GM21737 (cell line): ENCODE measurements around the gene MAST1.
"Not testable (repeated sequence)": the region's sequence is repeated elsewhere in the genome, so short reads cannot be mapped to it uniquely, and the experiment has no call there.

Experiments
- ATAC-seq: cut with Tn5 transposase; IDR thresholded peaks from one replicate; pipeline ENCODE4 v1.9.1; 2021; ENCODE audit warnings: mild to moderate bottlenecking, moderate library complexity; ENCODE audit not compliant: unreplicated experiment

MAST1 gene

DNA sequence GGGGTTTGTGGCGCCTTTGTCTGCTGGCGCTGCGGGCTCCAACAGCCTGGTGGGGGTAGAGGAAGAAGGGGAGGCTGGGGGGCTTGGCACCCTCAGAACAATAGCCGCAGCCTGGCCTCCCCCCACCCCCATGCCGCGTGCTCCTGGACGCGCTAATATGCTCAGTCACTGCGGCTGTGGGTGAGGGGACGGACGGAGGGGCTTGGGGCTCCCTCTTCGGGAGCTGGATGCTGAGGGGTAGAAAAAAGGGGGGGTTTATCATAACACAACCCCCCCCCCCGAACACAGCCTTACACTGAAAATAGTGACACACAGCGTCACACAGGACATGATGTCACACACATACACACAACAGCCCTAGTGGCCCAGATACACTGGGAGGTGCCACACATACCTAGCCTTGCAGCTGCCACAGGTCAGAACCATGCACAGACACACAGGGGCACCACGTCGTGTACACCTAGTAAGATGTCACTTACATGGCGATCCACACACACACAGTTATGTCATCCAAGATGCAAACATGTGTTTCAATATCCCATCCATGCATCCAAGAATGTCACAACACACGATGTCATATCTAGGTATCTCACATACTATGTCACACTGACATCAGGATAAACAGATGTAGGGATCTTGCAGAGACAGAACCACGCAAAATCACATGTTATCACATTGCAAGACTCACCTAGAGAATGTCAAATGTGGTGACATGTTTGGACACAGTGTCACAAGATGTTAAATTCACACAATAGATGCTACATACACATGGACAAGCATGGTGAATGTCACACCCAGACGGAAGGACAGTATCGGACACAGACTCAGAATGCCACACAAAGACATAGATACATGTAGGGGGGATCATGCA, 806 bp downstream of the MAST1 start:
- ATAC-seq: no peak

DNA sequence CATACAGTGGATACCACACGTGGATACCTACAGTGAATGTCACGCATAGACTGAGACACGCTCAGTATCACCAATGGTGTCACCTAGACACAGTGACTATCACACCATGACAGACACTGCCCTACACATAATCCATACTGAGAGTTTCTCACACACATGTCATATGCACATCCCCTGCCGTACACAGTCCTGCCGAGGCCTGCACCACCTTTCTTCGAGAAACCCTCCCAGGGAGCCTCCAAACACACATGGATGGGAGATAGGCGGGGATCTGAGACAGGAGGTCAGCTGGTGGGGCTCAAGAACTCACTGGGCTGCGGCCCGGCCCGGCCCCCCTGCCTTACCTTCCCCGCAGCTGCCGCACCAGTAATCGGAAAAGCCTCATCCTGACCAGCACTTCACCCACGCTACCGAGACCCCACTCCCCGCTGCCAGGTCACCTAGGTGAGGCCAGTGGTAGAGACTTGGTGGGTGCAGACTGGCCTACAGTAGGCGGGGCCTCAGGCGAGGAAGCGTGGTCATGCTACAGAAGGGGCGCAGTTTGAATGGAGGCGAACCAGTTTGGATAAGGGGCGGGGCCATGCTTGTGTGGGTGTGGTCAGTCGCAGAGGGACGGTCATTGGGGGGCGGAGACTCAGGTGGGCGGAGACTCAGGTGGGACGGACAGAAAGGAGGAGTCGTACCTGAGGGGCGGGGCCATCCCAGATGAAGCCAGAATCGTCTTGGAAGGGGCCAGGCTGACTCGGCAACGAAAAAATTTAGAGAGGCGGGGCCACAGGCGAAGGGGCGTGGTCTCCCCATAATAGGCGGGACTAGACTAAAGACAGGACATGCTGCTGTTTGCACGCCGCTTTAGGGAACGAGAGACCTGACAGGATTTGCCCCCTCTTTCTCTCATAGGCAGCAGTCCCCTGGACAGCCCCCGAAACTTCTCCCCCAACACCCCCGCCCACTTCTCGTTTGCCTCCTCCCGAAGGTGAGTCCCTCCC, 2.1 kb downstream of the MAST1 start:
- ATAC-seq: no peak

DNA sequence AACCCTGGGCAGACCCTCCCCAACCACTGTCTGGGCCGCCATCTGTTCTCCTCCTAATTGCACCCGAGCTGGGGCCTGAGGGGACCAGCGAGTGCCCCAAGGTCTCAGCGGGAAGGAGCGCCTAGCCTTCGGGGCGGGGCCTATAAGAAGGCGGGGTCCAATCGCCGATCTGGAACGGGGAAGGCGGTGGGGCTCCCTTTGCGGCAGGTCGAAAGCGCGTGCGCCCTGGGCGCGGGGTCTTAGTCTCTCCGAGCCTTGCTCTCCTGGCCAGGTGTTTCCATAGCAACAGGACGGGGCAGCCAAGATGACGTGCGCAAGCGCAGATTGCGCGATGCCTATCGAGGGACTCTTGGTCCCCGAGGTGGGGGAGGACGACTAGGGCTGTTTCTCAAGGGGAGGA, 2.8 kb downstream of the MAST1 start:
- no peak for ATAC-seq

DNA sequence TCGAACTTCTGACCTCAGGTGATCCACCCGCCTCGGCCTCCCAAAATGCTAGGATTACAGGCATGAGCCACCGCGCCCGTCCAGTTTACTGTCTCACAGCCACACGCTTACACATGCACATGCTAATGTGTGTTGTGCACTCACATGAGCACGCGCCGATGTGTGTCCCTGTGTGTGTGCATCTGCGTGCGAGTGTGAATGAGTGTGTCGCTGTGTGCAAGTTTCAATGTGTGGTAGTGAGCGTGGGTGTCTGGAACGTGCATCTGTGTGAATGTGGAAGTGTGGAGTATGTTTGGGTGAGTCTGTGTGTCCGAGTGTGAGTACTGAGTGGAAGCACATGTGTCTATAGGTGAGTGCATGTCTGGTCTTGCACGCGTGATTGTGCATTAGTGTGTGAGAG, 4.2 kb downstream of the MAST1 start:
- ATAC-seq: no peak

DNA sequence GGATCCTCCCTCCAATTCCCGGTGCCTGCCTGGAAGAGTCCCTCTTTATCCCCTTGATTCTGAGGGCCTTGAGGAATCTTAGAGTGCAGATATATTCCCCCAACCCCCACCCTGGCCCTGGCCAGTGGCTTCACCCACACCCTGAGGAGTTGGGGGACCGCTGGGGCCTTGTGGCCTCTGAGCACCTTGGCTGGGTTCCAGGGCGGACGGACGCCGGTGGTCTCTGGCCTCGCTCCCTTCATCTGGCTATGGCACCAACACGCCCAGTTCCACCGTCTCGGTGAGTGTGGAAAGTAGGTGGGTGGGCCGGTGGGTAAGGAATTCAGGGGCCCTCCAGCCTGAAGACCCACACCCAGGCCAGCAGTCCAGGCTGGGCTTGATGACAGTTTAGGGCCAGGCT, 5.0 kb downstream of the MAST1 start:
- ATAC-seq: no peak

DNA sequence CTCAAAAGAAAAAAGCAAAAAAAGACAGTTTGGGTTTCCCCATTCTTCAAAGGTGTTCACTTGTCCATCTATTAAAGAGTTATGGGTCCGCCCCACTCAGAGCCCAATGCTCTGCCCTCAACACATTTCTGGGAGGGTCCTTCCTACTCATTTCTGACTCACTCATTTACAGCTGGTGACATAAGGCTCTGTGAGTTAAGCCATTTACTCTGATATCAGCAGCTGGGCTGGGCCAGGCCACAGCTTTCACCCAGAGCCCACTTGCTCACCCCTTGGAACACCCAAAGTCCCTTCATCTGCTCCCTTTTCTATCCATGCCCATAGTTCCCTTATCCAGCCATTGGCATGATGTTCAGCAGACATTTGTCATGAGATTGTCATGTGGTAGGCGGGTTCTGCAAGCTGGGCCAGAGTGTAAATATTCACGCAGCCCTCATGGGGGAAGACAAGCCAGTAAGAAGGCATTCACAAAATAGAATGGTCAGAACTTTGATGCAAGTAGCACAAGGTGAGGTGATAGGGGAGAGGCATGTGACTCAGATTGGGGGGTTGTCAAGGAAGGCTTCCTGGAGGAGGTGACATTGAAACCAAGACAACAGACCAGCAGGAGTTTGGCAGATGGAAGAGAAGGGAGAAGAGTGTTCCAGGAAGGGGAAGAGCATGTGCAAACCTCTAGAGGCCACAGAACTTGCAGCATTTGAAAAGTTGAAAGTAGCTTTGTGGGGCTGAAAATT, 5.9 kb downstream of the MAST1 start:
- no peak for ATAC-seq

DNA sequence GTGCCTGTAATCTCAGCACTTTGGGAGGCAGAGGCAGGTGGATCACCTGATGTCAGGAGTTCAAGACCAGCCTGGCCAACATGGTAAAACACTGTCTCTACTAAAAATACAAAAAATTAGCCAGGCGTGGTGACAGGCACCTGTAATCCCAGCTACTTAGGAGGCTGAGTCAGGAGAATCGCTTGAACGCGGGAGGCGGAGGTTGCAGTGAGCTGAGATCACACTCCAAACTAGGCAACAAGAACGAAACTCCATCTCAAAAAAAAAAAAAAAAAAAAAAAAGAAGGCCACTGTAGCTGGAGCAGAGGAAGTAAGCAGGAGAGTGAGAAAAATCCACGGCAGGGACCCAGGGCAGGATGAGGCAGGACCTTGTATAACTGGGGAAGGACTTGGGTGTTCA, 8.3 kb downstream of the MAST1 start:
- ATAC-seq: not testable (repeated sequence)

DNA sequence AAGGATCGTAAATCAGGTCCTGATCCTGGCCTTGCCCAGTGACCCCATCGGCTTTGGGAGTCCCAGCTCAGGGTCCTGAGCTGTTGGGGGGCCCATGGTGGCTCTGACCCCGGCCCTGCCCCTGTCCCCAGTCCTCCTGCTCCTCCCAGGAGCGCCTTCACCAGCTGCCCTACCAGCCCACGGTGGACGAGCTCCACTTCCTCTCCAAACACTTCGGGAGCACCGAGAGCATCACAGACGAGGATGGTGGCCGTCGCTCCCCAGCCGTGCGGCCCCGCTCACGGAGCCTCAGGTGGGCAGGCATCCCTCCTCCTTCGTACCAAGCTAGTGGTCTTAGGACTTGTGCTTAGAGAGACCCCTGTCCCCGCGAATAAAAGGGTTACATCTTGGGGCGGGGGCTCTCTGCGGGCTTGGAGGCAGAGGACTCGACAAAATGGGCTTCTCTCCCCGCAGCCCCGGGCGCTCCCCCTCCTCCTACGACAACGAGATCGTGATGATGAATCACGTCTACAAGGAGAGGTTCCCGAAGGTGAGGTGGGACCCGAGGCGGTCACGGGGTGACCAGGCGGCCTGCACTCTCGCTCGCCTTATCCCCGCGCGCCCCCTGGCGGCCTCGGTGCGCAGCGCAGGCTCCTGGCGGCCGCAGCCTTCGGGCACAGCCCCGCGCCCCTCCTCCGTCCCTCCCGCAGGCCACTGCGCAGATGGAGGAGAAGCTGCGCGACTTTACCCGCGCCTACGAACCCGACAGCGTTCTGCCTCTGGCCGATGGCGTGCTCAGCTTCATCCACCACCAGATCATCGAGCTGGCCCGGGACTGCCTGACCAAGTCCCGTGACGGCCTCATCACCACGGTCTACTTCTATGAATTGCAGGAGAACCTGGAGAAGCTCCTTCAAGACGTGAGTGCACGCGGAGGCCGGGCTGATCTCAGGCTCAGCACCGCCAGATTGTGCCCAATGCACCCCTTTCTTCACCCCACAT, 9.1 kb downstream of the MAST1 start:
- no peak for ATAC-seq

DNA sequence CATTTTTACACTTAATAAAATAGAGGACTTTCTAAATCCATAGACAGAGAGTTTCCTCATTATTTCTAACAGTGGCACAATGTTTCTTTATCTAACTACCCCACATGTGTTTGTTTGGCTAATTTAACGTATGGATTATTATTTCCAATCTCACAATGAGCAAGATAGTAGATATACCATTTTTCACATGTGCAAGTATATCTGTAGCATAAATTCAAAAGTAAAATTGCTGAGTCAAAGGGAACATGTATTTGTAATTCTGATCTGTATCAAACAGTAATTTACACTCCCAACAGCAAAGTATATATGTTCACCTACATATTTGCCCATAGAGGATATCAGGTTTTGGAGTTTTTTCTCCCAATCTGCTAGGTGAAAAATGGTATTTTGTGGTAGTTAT, 18.3 kb downstream of the MAST1 start:
- no peak for ATAC-seq

DNA sequence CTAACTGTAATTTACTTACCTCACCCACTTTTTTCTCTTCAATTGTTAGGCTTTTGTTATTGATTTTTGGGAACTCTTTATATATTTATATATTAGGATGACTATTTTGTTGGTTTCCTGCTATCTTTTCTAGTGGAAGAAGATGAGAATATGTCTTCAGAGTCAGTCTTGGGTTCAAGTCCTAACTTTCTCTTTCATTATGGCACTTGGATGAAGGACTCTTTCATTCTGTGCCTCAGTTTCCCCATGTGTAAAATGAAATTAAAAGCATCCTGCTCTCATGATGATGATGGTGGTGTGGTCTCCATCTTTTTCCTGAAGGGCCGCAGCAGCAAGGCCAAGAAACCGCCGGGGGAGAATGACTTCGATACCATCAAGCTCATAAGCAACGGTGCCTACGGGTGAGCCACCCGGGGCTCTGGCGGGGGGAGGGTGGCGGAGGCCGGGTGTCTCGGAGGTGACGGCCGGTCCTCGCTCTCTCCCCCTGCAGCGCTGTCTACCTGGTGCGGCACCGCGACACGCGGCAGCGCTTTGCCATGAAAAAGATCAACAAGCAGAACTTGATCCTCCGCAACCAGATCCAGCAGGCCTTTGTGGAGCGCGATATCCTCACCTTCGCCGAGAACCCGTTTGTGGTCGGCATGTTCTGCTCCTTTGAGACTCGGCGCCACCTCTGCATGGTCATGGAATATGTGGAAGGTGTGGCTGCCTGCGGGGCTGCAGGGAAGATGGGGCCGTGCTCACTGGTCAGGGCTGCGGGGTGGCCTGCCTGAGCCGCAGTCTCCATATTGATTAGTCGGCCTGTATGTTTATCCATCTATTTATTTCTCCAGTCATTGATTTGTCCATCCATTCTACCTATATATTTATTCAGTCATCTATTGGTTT, 20.0 kb downstream of the MAST1 start:
- no peak for ATAC-seq

DNA sequence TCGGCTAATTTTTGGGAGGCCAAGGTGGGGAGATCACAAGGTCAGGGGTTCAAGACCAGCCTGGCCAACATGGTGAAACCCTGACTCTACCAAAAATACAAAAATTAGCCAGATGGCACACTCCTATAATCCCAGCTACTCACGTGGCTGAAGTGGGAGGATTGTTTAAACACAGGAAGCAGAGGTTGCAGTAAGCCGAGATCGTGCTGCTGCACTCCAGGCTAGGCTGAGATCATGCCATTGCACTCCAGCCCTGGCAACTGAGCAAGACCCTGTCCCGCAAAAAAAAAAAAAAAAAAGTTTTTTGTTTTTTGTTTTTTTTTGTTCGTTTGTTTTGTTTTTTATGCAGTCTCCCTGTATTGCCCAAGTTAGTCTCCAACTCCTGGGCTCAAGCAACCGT, 21.2 kb downstream of the MAST1 start:
- no peak for ATAC-seq

DNA sequence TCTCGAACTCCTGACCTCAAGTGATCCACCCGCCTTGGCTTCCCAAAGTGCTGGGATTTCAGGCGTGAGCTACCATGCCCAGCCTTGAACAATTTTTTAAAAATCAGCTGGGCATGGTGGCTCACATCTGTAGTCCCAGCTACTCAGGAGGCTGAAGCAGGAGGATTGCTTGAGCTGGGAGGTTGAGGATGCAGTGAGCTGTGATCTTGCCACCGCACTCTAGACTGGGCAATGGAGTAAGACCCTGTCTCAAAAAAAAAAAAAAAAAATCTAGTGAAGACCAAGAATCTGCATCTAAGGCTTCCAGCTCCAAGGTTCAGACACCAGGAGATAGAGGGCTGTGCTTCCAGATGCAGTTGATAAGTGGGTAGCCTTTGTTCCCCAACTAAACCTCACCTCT, 25.8 kb downstream of the MAST1 start:
- ATAC-seq: no peak

DNA sequence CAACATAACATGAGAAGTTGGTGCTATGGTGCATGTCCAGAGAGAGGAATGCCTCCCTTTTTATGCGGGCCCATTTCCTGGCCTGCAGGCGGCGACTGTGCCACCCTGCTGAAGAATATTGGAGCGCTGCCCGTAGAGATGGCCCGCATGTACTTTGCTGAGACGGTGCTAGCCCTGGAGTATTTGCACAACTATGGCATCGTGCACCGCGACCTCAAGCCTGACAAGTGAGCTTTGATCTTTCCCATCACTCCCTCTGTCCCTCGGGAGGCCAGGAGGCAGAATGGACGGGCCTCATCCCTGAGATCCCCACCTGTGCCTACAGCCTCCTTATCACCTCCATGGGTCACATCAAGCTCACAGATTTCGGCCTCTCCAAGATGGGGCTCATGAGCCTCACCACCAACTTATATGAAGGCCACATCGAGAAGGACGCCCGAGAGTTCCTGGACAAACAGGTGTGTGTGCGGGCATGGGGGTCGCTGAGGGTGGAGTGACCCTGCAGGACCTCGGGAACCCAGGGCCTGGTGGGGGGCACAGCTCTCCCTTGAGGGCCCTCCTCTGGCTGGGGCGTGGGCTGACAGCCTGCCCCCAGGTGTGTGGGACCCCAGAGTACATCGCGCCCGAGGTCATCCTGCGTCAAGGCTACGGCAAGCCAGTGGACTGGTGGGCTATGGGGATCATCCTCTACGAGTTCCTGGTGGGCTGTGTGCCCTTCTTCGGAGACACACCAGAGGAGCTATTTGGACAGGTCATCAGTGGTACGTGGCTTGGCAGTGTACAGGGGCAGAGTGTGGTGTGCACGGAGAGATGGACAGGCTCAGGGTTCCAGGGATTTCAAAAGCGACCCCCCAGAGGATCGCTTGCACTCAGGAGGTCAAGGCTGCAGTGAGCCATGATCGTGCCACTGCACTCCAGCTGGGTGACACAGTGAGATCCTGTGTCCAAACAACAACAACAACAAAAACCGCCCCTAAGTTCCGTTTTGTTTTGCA, 26.7 kb downstream of the MAST1 start:
- no peak for ATAC-seq

DNA sequence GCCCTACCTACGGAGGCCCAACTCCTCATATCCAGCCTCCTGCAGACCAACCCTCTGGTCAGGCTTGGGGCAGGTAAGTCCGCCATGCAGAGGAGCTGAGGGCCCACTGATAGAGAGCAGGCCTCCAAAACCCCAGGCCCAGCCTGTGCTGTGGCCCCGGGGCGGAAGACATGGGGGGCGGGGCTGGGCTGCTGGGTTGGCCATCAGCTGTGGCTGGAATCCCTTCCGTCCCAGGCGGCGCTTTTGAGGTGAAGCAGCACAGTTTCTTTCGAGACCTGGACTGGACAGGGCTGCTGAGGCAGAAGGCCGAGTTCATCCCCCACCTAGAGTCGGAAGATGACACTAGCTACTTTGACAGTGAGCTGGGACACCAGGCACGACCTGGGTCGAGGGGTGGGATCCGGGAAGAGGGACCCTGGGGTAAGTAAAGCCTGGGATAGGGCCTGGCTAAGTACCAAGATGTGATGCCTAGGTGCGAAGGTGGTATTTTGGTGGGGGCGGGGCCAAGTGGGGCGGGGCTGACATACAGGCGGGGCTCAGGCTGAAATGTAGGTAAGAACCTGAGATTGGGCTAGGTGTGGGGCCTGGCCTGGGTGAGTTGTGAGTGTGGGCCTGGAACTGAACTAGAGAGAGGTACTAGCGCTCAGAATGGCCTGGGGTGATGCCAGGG, 27.6 kb downstream of the MAST1 start:
- ATAC-seq: no peak

DNA sequence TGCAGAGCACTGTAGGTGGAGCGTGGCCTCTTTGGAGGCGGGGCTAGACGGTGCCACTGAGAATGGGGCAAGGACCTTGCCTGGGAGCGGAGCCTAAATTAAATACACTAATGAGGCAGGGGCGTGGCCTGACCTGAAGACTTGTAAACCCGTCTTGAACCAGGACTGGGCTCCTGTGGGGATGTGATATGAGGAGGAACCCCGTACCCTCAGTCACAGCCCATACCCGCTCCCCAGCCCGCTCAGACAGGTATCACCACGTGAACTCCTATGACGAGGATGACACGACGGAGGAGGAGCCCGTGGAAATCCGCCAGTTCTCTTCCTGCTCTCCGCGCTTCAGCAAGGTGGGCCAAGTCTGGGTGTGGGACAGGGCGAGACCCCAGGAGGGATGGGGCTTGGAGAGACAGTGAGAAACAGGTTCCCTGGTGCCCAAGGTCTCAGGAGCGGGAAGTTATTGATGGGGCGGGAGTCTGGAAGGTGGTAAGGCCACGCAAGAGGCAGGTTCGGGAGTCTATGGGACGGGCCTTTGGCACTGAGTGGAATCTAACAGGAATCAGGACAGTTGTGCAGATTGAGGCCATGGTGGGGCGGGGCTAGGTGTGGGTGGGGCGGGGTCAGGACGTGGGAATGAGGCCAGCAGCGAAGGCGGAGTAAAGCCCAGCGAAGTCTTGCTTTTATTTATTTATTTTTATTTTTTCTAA, 28.3 kb downstream of the MAST1 start:
- no peak for ATAC-seq
